ENCODE results near the gene ZNF491. TPM values are rescaled to one million over a fixed set of nuclear protein-coding genes. Genes with fewer than 3 reads are reported as not detected.

ZNF491 gene
- total and polyA plus RNA-seq, 2 of the 8 experiments (the other 6 are each of a cell fraction or from before 2014, with no cell fraction given), result 0.18 to 0.78 TPM

GRCh38 chr19:11813703-11814028 is 15.3 kb downstream of the ZNF491 start:
- H3K9me3 ChIP-seq (ENCODE audit: insufficient read depth in 2 of 2, low read depth in 1 of 2, low read length in 1 of 2), result peaks cover 4 to 5% of the 10 kb centered on the region in 2 experiments; a peak in 2 of 4 replicates
- no peaks in the 10 kb centered on the region for H3K36me3 ChIP-seq (ENCODE audit: control insufficient read depth in 2 of 4, insufficient read depth in 4 of 4, low read length in 3 of 4)
- no peak overlapping the region for H4K91ac ChIP-seq (replicated peaks; ENCODE audit: insufficient read length, low read length)
- DNase-seq (ENCODE audit: low read depth in 1 of 2, low spot score in 2 of 2) (no peak), FAIRE-seq (no peak)
- H3K4me3 ChIP-seq (ENCODE audit: extremely low read depth in 1 of 4, insufficient read depth in 2 of 4, low read depth in 3 of 4, low read length in 4 of 4), result peak overlapping the region; percentile 1 to 74 (median 26); a peak in 6 of 8 replicates
- H4K8ac ChIP-seq (ENCODE audit: extremely low read depth, insufficient read depth, low read length), result no peak overlapping the region; the same call in 1 of the 2 replicates
- H2BK15ac ChIP-seq (ENCODE audit: low read length), result no peak overlapping the region
- H2BK20ac ChIP-seq (ENCODE audit: low read length), result no peak overlapping the region
- POLR2A ChIA-PET (ENCODE audit: partially characterized antibody), result interaction anchor here (1.4 kb wide), 1 partner anchor 139 kb away, joined by 3 read pairs; no protein-coding TSS in a partner anchor
- H3K4ac ChIP-seq (replicated peaks; ENCODE audit: insufficient read length, low read depth, low read length), result no peak overlapping the region
- no peaks in the 10 kb centered on the region for H4K20me1 ChIP-seq (replicated peaks in 1 of 2; ENCODE audit: control insufficient read depth in 1 of 2, insufficient read depth in 2 of 2, low read length in 2 of 2)
- H3K79me2 ChIP-seq (ENCODE audit: control insufficient read depth in 1 of 2, insufficient read depth in 2 of 2, low read length in 2 of 2), result no peaks in the 10 kb centered on the region
- H3K27me3 ChIP-seq (replicated peaks in 1 of 4; ENCODE audit: control insufficient read depth in 3 of 4, extremely low read depth in 1 of 4, insufficient read depth in 3 of 4, low read length in 3 of 4), result peaks cover 0 to 17% (median 5%) of the 10 kb centered on the region in 4 experiments; a peak in 5 of 7 replicates
- H3K9ac ChIP-seq (replicated peaks in 1 of 4; ENCODE audit: extremely low read depth in 1 of 4, low read depth in 3 of 4, low read length in 3 of 4), result peak overlapping the region in 1 of 4 experiments; percentile 35; a peak in 2 of 7 replicates
- TF ChIP-seq ASH2L (IDR thresholded peaks at IDR 0.05; ENCODE audit: low read length) (peak; percentile 7), EZH2 (IDR thresholded peaks at IDR 0.05; ENCODE audit: low read depth, low read length, severe bottlenecking) (no peak)
- H3K23me2 ChIP-seq (ENCODE audit: low read depth, low read length), result peaks cover 2% of the 10 kb centered on the region; the same call in 1 of the 2 replicates
- WGBS, 2 experiments (ENCODE audit: extremely low coverage in 1 of 2, insufficient coverage in 1 of 2, insufficient read length in 1 of 2, insufficient replicate concordance in 2 of 2, low coverage in 1 of 2, low lambda C conversion rate in 2 of 2, missing lambda C conversion rate in 1 of 2), result 39% methylated on average over 6 of the region's 6 CpGs; no CpG with 5 or more reads in 1 of the 2 experiments
- no peak overlapping the region for H2BK120ac ChIP-seq (replicated peaks; ENCODE audit: low read depth, low read length)
- H2AFZ ChIP-seq (ENCODE audit: low read length), result peak overlapping the region; percentile 73; the same call in 1 of the 2 replicates
- no peak overlapping the region for H3K23ac ChIP-seq (ENCODE audit: insufficient read length)
- H4K5ac ChIP-seq (ENCODE audit: insufficient read length, low read depth, low read length), result no peak overlapping the region
- no peak overlapping the region for H2BK5ac ChIP-seq (ENCODE audit: low read depth, low read length)
- no peak overlapping the region for H3K27ac ChIP-seq (ENCODE audit: low read depth, low read length)
- H2AK5ac ChIP-seq (ENCODE audit: low read depth, low read length), result no peak overlapping the region
- H3K14ac ChIP-seq (ENCODE audit: insufficient read length), result no peak overlapping the region
- H3K4me1 ChIP-seq (replicated peaks in 1 of 4; ENCODE audit: control insufficient read depth in 3 of 4, insufficient read depth in 4 of 4, low read length in 3 of 4), result peaks cover 0 to 5% (median 2%) of the 10 kb centered on the region in 4 experiments; a peak in 3 of 7 replicates
- peak overlapping the region; percentile 68 to 77 for H3K4me2 ChIP-seq (ENCODE audit: insufficient read depth in 1 of 2, low read depth in 2 of 2, low read length in 2 of 2)
- H3K56ac ChIP-seq (replicated peaks; ENCODE audit: insufficient read length, low read depth, low read length), result no peak overlapping the region
- CTCF ChIA-PET (ENCODE audit: partially characterized antibody), result interaction anchor here (0.6 to 6.3 kb wide), 8 partner anchors 14 to 114 kb away, joined by 3 to 59 read pairs (median 6); partner anchors contain the start of genes ZNF491 and ZNF700
- no peak overlapping the region for H2BK12ac ChIP-seq (ENCODE audit: low read depth, low read length)
- H3K18ac ChIP-seq (ENCODE audit: extremely low read depth, low read length), result no peak overlapping the region
- no peaks in the 10 kb centered on the region for H3K79me1 ChIP-seq (ENCODE audit: low read depth, low read length)

Data from H1 (cell line).